ENCODE measurements around the gene SLC39A7.

Gene SLC39A7

DNA sequence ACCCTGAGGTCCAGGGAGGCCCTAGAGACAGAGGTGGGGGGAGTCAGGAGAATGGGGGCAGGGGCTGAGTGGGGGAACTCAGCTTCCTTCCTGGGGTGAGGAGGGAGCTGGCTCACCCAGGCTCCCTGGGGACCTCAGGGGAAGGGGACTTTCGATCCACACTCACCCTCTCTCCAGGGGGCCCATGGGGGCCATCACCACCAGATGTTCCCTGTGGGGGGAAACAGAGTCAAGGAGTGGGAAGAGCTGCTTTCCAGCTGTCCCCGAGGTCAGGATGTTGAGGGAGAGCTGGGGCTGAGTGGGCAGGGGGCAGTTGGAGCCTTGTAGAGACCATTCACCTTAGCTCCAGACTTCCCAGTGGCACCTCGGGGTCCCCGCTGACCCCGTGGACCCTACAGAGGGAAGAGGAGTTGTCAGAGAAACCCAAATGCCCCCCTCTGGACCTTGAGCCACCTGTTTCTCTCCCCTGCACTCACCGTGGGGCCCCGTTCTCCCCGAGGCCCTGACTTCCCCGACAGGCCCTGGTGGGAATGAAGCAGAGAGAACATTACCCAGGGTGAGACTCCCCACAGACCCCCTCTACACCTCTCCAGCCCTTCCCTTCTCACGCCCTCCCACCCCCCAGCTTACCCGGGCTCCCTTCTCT lies 27.0 kb upstream of the SLC39A7 start:
- POLR2A ChIA-PET: no interaction called here
- DNase-seq (ENCODE audit: low read depth, low spot score): no peak
- TF ChIP-seq, protein P1, sequence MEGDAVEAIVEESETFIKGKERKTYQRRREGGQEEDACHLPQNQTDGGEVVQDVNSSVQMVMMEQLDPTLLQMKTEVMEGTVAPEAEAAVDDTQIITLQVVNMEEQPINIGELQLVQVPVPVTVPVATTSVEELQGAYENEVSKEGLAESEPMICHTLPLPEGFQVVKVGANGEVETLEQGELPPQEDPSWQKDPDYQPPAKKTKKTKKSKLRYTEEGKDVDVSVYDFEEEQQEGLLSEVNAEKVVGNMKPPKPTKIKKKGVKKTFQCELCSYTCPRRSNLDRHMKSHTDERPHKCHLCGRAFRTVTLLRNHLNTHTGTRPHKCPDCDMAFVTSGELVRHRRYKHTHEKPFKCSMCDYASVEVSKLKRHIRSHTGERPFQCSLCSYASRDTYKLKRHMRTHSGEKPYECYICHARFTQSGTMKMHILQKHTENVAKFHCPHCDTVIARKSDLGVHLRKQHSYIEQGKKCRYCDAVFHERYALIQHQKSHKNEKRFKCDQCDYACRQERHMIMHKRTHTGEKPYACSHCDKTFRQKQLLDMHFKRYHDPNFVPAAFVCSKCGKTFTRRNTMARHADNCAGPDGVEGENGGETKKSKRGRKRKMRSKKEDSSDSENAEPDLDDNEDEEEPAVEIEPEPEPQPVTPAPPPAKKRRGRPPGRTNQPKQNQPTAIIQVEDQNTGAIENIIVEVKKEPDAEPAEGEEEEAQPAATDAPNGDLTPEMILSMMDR (IDR thresholded peaks at IDR 0.05; ENCODE audit: insufficient read depth, low read length, missing control alignments): no peak
- no peak overlapping the region for H3K4me3 ChIP-seq (ENCODE audit: low read depth, low read length)
- CTCF ChIA-PET: interaction anchor here (0.7 to 5.1 kb wide), 13 partner anchors 8 to 287 kb away, joined by 3 to 44 read pairs (median 4); no protein-coding TSS in a partner anchor

DNA sequence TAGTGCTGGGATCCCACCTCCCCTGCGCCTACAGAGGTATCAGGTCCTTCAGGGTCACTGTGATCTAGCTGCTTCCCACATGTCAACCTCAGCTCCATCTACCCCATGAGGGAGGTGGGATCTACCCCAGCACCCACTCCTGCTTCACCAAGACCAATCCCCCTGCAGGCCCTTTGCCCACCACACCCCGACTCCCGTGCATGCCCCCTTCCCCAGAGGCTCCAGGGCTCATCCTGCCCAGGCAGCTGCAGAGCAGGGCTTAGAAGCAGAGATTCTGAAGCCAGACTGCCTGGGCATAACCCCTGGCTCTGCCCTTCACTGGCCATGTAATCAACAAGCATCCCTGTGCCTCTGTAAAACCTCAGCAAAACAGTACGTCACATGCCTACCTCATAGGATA lies 25.9 kb upstream of the SLC39A7 start:
- no peak for DNase-seq (ENCODE audit: low read depth, low spot score)
- ChIA-PET POLR2A (no interaction called here), CTCF (interaction anchor here (1.0 to 5.1 kb wide), 7 partner anchors 9 to 289 kb away, joined by 3 to 44 read pairs (median 8); no protein-coding TSS in a partner anchor)
- TF ChIP-seq, protein P1 (IDR thresholded peaks at IDR 0.05; ENCODE audit: insufficient read depth, low read length, missing control alignments): no peak
- H3K4me3 ChIP-seq (ENCODE audit: low read depth, low read length): no peak overlapping the region

DNA sequence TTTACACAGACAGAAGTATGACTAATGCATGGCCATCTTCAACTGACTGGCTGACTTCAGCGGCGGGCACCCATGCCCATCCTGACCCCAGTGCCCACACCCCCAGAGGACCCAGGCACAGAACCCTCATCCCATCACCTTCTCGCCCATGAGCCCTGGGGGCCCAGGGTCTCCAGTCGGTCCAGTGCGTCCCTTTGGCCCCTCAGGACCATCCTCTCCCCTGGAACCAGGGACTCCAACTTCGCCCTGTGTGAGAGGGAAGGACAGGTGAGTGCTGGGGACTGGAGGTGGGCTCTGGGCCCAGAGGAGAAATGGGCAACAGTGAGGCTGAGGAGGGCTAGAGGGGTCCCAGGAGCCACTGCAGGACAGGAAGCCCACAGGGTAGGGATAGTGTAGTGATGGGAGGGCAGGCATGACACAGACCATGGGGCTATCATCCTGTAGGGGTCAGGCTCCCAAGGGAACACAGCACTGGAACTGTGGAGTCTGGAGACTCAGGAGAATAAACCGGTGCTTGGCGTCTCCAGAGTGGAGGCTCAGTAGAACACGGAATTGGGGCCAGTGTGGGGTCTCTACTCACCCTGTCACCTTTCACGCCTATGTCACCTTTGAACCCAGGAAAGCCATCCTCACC lies 25.1 kb upstream of the SLC39A7 start:
- ChIA-PET POLR2A (no interaction called here), CTCF (interaction anchor here (4.0 to 5.1 kb wide), 3 partner anchors 14 to 161 kb away, joined by 22 to 44 read pairs (median 43); no protein-coding TSS in a partner anchor)
- TF ChIP-seq, protein P1 (IDR thresholded peaks at IDR 0.05; ENCODE audit: insufficient read depth, low read length, missing control alignments): no peak
- DNase-seq (ENCODE audit: low read depth, low spot score): no peak
- no peak overlapping the region for H3K4me3 ChIP-seq (ENCODE audit: low read depth, low read length)

DNA sequence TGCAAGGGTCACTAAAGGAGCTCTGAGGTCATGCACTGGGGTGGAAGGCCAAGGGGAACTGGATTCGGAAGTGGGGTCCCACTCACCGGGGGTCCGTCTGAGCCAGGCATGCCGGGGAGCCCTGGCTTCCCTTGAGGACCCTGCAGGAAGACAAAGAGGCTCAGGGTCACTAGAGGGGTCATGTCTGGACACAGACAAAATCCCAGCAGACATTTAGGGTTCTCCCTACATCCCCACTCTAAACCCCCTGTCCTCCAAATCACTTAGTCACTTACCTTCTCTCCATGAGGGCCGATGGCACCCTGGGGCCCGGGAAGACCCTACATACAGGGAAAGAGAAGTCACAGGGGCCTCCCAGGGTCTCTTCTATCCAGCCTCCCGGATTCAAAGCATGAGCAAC lies 23.8 kb upstream of the SLC39A7 start:
- DNase-seq (ENCODE audit: low read depth, low spot score): no peak
- ChIA-PET POLR2A (no interaction called here), CTCF (interaction anchor here (0.7 to 5.1 kb wide), 3 partner anchors 15 to 21 kb away, joined by 3 to 43 read pairs (median 22); no protein-coding TSS in a partner anchor)
- TF ChIP-seq, protein P1 (IDR thresholded peaks at IDR 0.05; ENCODE audit: insufficient read depth, low read length, missing control alignments): no peak
- no peak overlapping the region for H3K4me3 ChIP-seq (ENCODE audit: low read depth, low read length)

DNA sequence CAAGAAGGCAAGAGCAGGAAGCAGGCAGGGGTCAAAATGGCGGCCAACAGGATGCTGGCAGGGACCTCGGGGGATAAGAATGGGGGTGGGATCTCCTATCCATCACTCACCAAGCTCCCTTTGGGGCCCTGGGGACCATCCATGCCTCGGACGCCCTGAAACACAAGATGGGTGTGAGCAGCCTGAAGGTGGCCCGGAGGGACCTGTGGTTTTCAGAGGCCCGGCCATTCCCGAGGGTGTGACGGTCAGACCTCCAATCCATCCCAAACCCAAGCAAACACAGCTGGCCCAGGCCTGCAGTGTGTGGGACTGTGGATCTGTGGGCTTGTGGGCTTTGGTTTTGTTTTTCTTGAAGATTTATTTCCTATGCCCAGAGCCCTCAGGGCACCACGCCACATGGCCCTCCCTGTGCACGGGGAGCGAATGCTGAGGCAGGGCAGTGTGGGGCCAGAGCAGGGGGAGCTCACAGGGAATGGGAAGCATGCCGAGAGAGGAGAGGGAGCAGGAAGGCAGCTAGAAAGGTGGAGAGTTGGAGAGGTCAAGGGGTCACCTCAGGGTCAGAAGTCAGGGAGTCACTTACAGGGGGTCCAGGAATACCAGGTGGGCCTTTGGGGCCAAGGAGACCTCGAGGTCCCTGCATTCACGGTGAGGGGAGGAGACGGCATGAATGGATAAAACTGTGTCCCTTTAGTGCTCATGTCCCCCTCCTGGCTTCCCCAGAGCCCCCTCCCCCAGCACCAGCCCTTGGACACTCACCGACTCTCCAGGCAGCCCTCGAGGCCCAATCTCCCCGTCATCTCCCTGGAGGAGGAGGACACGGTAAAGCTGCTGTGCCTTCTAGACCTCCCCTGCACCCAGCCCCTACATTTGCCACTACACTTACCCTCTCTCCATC lies 22.9 kb upstream of the SLC39A7 start:
- CTCF ChIA-PET: interaction anchor here (0.7 to 1.8 kb wide), 4 partner anchors 16 to 71 kb away, joined by 3 to 8 read pairs (median 4); no protein-coding TSS in a partner anchor
- POLR2A ChIA-PET: no interaction called here
- no peak for DNase-seq (ENCODE audit: low read depth, low spot score)
- no peak overlapping the region for H3K4me3 ChIP-seq (ENCODE audit: low read depth, low read length)
- TF ChIP-seq, protein P1 (IDR thresholded peaks at IDR 0.05; ENCODE audit: insufficient read depth, low read length, missing control alignments): no peak

Data from AG04449 (cell line).